ENCODE results near the gene COCH.
"Not testable (repeated sequence)": the region's sequence is repeated elsewhere in the genome, so short reads cannot be mapped to it uniquely, and the experiment has no call there.

Gene COCH

GRCh38 chr14:30933937-30934336 is 59.6 kb downstream of the COCH start:
- not testable (repeated sequence) for DNase-seq

DNA sequence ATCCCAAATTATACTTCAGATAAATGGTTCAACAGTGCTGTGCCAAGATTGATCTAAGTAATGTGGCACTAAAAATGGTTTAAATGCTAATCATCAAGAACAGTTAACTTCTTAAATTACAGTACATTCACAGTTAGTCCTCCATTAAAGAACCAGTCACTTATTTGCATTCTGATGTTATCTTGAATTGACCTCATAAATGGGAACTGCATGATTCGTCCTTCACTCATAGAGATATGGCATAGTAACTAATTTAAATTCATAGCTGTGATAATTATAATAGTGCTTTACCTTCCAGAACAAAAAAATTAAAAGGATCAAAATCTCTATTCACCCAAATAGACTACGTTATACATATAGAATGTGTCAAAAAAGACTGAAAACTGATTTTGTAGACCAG is 61.1 kb downstream of the COCH start:
- no peak for DNase-seq

DNA sequence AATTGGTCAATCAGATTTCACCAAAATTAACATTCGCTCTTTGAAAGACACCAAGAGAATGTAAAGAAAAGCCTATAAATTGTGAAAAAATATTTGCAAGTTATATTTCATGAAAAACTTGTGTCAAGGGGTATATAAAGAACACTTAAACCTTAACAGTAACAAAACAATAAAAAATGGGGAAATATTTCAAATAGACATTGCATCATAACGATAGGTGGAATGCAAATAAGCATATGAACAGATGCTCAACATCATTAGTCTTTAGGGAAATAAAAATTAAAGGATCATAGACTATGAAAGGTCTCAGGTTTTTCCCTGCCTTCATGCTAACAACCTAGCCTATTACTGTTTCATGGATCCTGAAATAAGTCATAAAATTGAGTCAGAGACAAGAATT is 64.3 kb downstream of the COCH start:
- DNase-seq = no peak
